ENCODE results near the gene XPO4. TPM values are rescaled to one million over a fixed set of nuclear protein-coding genes. Genes with fewer than 3 reads are reported as not detected.

XPO4 gene
- total RNA-seq, 1 experiment from 2014 or later, result 16.2 TPM

- intact Hi-C loops (cut with micrococcal nuclease; ENCODE audit: unreplicated experiment) (no loop called here), in situ Hi-C loops (cut with HindIII; ENCODE audit: low pct_unique_long_range_greater_than_20kb, low sequenced_read_pairs) (no loop called here)
- CTCF ChIA-PET, result no interaction called here
- TF ChIP-seq SIN3A (IDR thresholded peaks at IDR 0.05; ENCODE audit: borderline replicate concordance, insufficient read depth, low read depth, low read length), result no peak
- no peak for TF ChIP-seq REST (IDR thresholded peaks at IDR 0.05; ENCODE audit: insufficient read depth in 1 of 2, low read depth in 2 of 2, low read length in 1 of 2)
- TF ChIP-seq CTCF (IDR thresholded peaks at IDR 0.05), result no peak
- TF ChIP-seq TCF7L2 (IDR thresholded peaks at IDR 0.05; ENCODE audit: low read depth, low read length), result no peak
- no peak for TF ChIP-seq POLR2AphosphoS5 (IDR thresholded peaks at IDR 0.05; ENCODE audit: low read depth, low read length)
- Histone ChIP-seq H3K4me1 (ENCODE audit: control insufficient read depth, insufficient read depth, low read length) (no peaks in the 10 kb centered on the region), H3K27ac (ENCODE audit: low read length) (no peak overlapping the region), H3K4me3 (ENCODE audit: low read depth in 2 of 2, low read length in 2 of 2) (no peak overlapping the region), H3K27me3 (ENCODE audit: control insufficient read depth, insufficient read depth, low read length) (no peaks in the 10 kb centered on the region), H3K36me3 (ENCODE audit: control insufficient read depth, insufficient read depth, low read length) (no peaks in the 10 kb centered on the region; the same call in 1 of the 2 replicates), H3K9me3 (ENCODE audit: control insufficient read depth, insufficient read depth, low read depth, low read length) (no peaks in the 10 kb centered on the region)
- POLR2A ChIA-PET, result no interaction called here
- no TSS peak for BruUV-seq (replicated peaks)
- ATAC-seq, result no peak
- DNase-seq (ENCODE audit: low read depth, low spot score), result no peak
These were observed 77.6 kb downstream of the XPO4 start for GRCh38 chr13:20824762-20825476.

GRCh38 chr13:20823071-20823470 lies 79.5 kb downstream of the XPO4 start:
- no peak overlapping the region for H3K27ac ChIP-seq (ENCODE audit: low read length)
- ChIA-PET POLR2A (no interaction called here), CTCF (no interaction called here)
- ATAC-seq, result no peak
- in situ Hi-C loops (cut with HindIII; ENCODE audit: low pct_unique_long_range_greater_than_20kb, low sequenced_read_pairs), result no loop called here
- H3K4me1 ChIP-seq (ENCODE audit: control insufficient read depth, insufficient read depth, low read length), result no peaks in the 10 kb centered on the region
- no TSS peak for BruUV-seq (replicated peaks)
- no peak overlapping the region for H3K4me3 ChIP-seq (ENCODE audit: low read depth in 2 of 2, low read length in 2 of 2)
- H3K36me3 ChIP-seq (ENCODE audit: control insufficient read depth, insufficient read depth, low read length), result no peaks in the 10 kb centered on the region; the same call in 1 of the 2 replicates
- TF ChIP-seq SIN3A (IDR thresholded peaks at IDR 0.05; ENCODE audit: borderline replicate concordance, insufficient read depth, low read depth, low read length) (no peak), TCF7L2 (IDR thresholded peaks at IDR 0.05; ENCODE audit: low read depth, low read length) (no peak), POLR2AphosphoS5 (IDR thresholded peaks at IDR 0.05; ENCODE audit: low read depth, low read length) (no peak), REST (IDR thresholded peaks at IDR 0.05; ENCODE audit: insufficient read depth in 1 of 2, low read depth in 2 of 2, low read length in 1 of 2) (no peak), CTCF (IDR thresholded peaks at IDR 0.05) (no peak)
- no peaks in the 10 kb centered on the region for H3K9me3 ChIP-seq (ENCODE audit: control insufficient read depth, insufficient read depth, low read depth, low read length)
- no peaks in the 10 kb centered on the region for H3K27me3 ChIP-seq (ENCODE audit: control insufficient read depth, insufficient read depth, low read length)
- intact Hi-C loops (cut with micrococcal nuclease; ENCODE audit: unreplicated experiment), result no loop called here
- DNase-seq (ENCODE audit: low read depth, low spot score), result no peak

All from Panc1 (cell line).